DMS 273 (cell line): ENCODE results near the gene PTHLH.

Experiments used
- DNase-seq: peaks from one replicate; lab custom pipeline; 2025; ENCODE audit not compliant: unreplicated experiment; lab: John Stamatoyannopoulos, UW

PTHLH gene

GRCh38 chr12:27972721-27973120, at the start of gene PTHLH:
PTHLH (minus strand) TSS chr12:27972733; CDS start chr12:27969494, 3,239 bp downstream.
- DNase-seq: no peak

DNA sequence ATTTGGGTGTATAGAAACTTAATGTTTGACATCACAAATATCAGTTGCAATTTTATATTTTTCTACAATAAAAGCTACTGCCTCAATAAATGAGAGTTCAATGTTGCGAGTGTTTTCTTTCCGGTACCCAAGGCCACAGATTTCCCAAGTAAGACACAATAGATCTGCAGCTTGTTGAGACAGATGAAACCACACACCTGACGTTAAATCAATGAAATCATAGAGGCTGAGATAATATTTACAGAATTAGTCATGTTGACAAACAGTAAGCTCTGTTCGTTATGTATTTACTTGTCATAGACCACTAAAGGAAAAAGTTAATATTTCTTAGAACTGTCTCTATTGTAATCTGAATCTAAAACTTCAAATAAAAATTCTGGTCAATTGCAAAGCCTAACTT, 49.2 kb upstream of the PTHLH start:
- no peak for DNase-seq

DNA sequence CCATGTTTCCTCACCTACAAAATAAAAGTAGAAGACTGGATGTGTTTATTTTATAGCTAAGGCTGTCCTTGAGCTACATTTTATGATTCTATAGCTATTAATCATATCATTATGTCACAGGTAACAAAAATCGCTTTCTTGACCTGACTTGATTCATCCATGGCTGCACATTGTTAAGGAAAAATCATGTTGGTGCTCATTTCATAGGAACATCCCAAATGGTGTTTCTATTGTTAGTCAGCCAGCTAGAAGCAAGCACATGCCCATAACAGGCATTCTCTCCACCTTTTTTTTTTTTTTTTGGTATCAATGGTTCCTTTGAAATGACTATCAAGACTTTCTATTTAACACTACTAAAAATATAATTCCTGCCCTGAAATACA, 45.3 kb upstream of the PTHLH start:
- DNase-seq: no peak

DNA sequence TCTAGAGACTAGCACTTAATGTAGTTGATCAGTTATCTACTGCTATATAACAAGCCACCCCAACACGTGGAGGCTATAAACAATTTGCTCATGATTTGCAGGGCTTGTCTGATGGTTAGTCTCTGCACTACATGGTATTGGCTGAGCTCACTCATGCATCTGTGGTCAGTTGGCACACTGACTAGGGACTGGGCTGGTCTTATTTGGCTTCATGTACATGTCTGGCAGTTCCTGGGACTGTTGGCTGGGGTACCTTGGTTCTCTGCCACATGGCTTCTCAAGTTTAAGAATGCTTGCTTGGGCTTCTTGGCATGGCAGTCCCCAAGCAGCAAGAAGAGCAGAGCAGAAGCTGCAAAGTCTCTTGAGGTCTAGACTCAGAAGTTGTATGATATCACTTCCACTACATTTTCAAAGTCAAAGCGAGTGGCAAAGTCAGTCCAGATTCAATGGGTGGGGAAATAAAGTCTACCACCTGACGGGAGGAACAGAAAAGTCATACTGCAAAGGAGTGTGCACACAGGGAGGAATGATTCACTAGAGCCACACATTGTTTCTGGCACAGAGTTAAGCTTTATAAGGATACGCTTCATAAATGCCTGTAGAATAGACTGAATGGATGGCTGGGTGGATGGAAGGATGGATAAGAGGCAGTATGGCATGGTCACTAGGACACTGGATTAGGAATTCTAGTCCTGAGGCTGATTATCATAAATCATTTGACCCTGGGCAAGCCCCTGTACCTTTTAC, 44.8 kb upstream of the PTHLH start:
- DNase-seq: no peak

- no peak for DNase-seq
Measured at GRCh38 chr12:28015165-28015564, 42.6 kb upstream of the PTHLH start.

DNA sequence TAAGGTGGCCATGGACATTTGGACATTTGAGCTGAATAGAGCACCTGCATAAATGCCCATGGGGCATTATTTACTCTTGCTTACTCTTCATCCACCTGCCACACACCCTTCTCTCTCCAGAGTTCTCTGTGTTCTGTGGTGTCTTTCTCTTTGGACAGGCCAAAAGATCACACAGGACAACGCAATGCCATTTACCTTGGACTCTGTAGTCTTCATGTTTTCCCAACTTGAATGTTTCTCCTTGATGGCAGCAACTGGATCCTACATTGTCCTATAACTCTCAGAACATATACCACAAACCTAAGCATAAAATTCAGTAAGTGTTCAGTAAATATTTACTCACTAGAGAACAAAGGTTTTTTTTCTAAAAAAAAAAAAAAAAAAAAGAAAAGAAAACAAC, 41.7 kb upstream of the PTHLH start:
- DNase-seq: no peak

- DNase-seq: no peak
Measured at GRCh38 chr12:28012333-28012918, 39.9 kb upstream of the PTHLH start.

DNA sequence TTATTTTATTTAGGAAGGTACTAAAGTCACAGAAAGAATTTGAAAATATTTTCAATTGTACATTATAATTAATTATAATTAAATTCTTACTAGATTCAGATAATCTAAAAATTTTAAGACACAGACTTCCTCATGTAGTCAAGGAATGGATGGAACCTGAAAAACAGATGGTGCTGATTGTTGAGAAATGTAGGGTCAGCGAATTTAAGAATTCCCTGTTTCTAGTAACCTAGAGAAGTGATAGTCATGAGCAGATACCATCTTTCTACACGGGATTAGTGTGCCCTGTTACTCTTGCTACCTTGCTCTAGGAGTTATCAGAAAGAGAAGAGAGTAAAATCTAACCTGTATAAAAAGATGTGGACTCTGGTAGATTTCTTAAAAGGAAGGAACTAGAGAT, 37.5 kb upstream of the PTHLH start:
- no peak for DNase-seq

GRCh38 chr12:27999970-28000369, 27.4 kb upstream of the PTHLH start:
- no peak for DNase-seq

DNA sequence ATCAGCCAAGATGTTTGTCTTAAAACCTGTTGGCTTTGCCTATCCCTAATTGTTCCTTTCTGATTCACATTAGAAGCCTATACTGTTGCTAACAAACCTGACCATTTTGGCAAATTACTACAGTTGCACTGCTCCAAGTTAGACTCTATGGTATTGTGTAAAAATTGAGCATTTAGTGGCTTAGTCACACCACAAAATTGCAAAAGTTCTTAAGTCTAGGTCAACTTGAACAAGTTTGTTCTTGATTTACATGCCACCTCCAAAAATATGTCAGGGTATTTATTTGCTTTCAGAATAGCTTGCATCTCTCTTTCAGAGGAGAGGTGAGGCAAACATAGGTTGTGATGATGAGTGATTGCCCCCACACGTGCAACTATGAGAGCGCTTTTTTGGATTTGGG, 27.0 kb upstream of the PTHLH start:
- DNase-seq: no peak

GRCh38 chr12:27998658-27999057, 26.1 kb upstream of the PTHLH start:
- no peak for DNase-seq

DNA sequence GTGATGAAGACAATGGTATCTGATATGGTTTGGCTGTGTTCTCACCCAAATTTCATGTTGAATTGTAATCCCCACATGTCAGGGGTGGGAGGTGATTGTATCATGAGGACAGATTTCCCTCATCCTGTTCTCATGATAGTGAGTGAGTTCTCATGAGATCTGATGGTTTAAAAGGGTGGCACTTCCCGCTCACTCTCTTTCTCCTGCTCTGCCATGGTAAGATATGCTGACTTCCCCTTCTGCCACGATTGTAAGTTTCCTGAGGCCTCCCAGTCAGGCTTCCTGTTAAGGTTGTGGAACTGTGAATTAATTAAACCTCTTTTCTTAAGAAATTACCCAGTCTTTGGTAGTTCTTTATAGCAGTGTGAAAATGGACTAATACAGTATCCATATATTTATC, 25.6 kb upstream of the PTHLH start:
- DNase-seq: no peak

GRCh38 chr12:27996761-27997160, 24.2 kb upstream of the PTHLH start:
- DNase-seq: no peak

DNA sequence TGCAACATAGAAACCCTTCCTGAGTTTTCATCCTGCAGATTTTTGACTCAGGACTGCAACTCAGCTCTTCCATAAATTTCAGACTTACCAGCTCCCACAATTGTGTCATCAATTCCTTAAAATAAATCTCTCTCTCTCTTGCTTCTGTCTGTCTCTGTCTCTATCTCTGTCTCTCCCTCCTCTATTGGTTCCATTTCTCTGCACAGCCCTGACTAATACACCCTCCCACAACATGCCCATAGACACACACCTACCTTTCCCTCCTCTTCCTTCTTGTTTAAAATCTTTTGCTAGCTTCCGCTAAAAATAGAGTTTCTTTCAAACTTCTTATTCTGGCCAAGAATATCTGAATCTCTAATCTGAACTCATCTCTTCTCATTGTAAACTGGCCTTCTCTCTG, 22.9 kb upstream of the PTHLH start:
- DNase-seq: no peak

GRCh38 chr12:27988594-27989233, 16.2 kb upstream of the PTHLH start:
- no peak for DNase-seq

GRCh38 chr12:27987331-27987730, 14.8 kb upstream of the PTHLH start:
- no peak for DNase-seq

GRCh38 chr12:27984275-27984674, 11.7 kb upstream of the PTHLH start:
- no peak for DNase-seq

DNA sequence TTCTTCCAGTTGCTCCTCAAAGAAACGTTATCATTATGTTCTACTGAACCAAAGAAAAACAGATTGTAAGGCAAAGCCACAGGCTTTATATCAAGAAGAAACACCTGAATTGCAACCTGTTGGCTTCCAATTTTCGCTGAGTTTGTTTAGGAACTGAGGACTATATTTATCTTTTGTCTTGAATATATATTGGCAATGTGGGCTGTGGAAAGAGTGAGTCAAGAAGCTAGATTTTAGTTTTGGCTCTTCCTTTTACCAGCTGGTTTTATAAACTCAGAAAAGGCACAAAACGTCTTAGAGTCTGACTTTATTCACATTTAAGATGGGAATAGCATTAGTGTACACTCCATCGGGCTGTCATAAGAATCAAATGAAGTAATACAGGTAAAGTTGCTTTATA, 10.4 kb upstream of the PTHLH start:
- DNase-seq: no peak

DNA sequence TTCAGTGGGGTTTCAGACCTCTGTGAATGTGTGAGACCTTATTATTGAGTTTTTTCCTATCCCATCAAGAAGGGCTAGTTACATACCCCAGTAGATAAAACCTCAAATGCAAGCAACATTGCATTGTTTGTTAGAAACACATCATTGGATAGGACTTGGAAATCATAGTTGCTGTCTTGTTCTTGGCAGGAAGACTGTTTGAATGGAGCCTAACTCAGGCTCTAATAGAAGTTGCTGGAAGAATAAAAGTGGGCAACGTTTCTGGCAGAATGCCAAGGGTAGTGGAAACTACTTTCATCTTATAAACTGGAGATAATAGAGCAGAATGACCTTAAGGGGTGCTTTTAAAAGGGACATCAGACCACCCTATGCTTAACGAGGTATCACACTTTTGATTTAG, 9.9 kb upstream of the PTHLH start:
- peak; percentile 5 for DNase-seq

DNA sequence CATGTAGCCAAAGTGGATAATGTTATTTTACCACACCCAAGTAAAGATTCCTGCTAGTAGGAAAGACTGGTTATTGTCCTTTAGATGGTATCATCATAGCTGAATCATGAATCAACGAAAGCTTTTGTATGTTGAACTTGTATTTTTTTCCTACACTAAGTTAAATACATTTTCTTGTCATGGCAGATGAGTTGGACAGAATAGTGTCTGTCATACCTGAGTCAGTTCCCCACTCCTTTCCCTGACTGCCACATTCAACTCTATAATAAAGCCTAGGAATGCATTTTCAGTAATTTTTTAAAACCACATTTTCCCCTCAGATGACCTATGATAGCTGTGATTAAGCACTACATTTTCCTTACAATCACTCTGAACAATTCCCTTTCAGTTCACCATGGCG, 9.3 kb upstream of the PTHLH start:
- no peak for DNase-seq

DNA sequence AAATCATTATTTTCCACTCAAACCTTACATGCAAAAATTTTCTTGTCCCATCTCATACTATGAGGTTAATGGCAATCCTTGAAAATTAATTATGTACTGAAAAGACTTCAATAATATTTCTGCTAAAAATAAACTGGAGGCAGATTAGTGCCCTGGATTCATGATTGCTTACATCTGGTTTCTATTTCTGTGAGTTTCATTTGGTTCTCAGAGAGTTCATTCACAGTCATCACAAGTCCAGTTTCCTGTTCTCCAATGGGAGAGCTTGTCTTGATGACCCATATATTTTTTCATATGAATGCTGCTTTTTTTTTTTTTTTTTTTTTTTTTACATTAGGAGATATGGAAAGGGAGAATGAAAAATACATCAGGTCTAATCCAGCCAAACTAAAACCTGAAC, 6.6 kb upstream of the PTHLH start:
- DNase-seq: no peak
